NCI-H510A (cell line): ENCODE data around the gene PCSK5.
"Not testable (repeated sequence)": the region's sequence is repeated elsewhere in the genome, so short reads cannot be mapped to it uniquely, and the experiment has no call there.

Experiments
- DNase-seq: peaks from one replicate; lab custom pipeline; 2025; lab: John Stamatoyannopoulos, UW

PCSK5 gene

DNA sequence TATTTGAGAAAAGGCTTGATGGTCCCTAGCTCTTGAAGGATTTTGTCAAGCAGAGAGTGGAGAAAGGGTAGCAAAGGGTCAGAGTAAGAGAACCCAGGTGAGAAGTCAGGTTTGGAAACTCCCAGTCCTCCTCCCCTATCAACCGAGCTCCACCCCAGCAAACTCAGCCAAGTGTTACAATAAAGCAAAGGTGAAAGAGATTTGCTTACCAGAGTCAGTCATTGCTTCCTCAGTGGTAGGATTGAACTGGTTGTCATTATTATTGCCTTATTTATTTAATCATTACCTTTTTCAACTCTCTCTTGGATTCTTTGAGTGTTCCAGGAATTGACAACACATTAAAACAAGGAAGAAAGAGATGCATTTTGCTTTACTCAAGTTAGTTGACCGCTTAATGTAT lies 423.3 kb downstream of the PCSK5 start:
- no peak for DNase-seq

DNA sequence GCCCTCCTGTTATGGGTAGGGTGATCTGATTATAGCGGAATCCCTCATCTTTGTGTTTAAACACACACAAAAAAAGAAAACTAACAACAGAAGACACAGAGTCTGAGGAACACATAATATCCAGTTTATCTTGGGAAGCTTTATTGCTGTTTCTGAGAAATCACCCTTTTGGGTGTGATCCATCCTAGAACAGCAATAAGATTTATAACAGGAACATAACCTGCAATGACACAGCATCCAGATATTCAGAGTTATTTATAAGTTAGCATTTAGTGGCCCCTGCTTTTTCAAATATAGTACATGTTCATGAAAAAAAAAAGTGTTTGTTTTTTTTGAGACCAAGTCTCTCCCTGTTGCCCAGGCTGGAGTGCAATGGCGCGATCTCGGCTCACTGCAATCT lies 423.8 kb downstream of the PCSK5 start:
- no peak for DNase-seq

DNA sequence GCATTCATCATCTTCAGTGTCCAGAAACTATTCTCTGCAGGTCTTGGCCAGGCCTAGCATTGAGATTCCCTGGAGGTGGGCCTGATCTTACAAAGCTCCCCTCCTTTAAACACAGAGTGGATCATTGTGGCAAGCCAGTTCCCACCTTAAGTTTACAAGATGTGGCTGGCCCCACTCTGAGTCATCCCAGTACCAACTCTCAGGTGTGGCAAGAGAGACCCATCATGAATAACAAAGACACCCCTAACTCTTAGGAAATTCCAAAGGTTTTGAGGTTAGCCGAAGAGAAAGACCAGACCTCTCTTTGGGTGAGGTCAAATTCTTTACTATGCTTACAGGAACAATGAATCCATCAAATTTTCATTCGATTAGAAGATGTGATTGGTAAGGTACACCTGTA lies 425.6 kb downstream of the PCSK5 start:
- no peak for DNase-seq

- DNase-seq, result not testable (repeated sequence)
These were observed 429.0 kb downstream of the PCSK5 start for GRCh38 chr9:76319466-76319865.

DNA sequence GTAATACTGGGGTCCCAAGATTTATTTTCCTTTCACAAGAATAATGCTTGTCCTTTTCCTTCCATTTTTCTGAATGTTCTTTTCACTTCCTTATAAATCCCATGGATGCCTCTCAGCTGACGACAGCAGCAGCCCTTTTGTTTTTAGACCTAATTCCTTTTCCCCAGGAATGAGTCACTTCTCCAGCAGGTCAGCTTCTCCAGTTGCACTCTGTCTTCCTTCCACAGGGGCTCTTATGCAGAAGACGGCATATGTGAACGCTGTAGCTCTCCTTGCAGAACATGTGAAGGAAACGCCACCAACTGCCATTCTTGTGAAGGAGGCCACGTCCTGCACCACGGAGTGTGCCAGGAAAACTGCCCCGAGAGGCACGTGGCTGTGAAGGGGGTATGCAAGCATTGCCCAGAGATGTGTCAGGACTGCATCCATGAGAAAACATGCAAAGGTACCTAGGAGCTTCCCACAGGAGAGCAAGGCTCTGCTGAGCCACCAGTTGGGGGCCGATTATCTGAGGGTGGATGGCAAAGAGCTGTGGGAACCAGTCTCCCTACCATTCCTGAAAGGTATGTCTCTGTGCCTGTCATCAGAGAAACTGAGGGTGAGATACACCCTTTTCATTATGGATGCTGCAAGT lies 430.8 kb downstream of the PCSK5 start:
- no peak for DNase-seq

GRCh38 chr9:76322810-76323209 lies 432.3 kb downstream of the PCSK5 start:
- DNase-seq, result no peak

DNA sequence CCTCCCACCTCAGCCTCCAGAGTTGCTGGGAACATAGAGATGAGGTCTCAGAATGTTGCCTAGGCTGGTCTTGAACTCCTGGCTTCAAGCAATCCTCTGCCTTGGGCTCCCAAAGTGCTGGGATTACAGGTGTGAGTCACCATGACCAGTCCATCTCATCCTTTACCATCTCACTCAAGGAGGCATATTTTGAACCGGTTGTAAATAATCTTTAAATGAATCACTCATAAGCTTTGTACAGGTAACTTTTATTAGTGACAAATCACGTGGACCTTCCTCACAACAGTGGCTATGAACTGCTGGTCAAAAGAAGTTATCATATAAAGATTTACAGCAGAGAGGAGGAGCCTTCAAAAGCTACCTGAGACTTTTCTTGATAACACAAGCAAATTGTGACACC lies 433.0 kb downstream of the PCSK5 start:
- DNase-seq, result no peak

DNA sequence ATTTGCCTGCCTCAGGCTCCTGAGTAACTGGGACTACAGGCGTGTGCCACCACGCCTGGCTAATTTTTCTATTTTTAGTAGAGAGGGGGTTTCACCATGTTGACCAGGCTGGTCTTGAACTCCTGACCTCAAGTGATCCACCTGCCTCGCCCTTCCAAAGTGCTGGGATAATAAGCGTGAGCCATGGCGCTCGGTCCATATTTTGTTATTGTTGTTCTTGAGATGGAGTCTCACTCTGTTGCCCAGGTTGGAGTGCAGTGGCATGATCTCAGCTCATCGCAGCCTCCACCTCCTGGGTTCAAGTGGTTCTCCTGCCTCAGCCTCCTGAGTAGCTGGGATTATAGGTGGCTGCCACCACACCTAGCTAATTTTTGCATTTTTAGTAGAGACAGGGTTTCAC lies 433.6 kb downstream of the PCSK5 start:
- not testable (repeated sequence) for DNase-seq

GRCh38 chr9:76330034-76330433 lies 439.6 kb downstream of the PCSK5 start:
- DNase-seq, result no peak

DNA sequence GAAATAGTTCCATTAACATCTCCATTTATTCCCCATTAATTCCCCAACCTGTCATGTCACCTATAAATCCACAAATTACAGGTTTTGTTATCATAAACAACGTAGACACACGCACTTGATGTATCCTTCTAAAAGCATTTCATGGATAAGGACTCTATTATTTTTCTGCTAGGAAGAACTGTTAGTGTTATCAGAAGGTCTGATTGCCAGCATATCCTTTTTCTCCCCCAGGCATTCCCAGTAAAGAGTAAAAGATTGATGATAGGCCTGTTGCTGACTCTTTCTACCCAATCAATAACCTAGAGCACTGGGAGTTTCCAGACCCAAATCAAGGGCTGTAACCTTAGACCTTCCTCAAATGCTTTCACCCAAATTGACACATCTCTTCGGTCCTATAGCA lies 442.9 kb downstream of the PCSK5 start:
- no peak for DNase-seq

GRCh38 chr9:76333964-76334363 lies 443.5 kb downstream of the PCSK5 start:
- DNase-seq, result no peak

DNA sequence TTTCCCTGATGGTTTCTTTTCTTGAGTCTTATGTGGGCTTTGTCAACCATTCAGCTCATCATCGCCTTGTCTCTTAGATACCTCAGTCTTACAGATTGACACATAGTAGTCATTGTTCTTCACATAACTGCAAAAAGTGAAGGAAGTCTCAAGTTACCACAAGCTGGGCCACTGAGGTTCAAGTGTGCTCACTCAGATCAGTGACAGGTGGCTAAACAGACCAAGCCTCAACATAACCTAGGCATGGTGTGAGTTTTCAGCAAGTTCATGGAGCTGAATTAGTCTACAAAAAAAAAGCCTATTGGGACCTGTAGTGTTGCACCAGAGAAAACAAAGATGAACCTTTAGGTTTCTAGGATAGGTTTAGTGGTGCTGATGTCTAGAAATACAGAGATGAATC lies 445.6 kb downstream of the PCSK5 start:
- DNase-seq, result no peak

DNA sequence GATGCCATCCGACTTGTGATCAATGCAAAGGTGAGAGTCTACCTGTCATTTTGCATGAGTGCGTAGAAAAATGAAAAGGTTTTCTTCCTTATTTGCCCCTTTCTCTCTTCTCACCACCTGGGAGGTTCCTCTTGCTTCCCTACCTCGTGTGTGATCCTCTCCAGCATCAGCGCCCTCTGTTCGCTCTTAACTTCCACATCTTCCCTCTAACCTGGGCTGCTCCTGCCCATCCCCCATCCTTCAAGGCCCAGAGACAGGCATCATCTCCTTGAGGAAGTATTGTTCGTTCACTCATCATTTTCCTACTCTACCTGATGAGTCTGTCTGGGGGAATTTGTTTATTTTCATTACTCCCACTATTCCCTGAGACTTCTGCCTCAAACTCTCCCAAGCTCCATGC lies 447.9 kb downstream of the PCSK5 start:
- no peak for DNase-seq

DNA sequence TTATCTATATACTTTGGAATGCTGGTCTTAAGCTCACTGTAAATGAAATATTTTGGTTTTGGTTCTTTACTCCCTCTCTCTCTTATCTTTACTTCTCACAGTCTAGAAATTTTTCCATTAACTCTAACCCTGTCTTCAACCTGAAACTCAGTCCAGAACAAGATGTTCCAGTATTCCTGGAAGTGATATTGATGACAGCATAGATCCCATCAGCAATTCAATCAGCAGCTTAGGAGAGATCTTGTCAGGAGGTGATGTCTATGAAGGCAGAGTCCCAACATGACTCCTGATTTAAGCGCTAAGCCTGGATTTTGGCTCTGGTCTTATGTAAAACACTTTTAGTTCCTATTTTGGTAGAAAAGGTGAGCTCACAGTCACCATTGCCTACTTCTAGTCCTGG lies 451.1 kb downstream of the PCSK5 start:
- no peak for DNase-seq

DNA sequence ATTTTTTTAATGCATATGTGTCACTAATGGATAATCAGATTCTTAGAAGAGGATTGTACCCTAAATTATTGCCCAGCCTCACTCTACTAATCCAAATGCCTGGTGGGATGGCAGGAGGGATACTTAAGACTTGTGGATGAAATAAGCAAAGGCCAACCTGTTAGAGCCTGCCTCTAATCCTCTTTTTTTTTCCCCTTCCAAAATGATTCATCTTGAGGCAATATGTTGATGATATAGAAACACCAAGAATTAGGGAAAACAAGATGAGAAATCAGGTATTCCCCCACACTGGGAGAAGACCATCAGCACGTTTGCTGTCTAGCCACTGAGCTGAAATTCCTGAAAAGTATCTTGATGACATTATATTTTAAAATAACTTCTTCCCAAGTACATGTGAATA lies 451.7 kb downstream of the PCSK5 start:
- DNase-seq, result no peak

- DNase-seq, result no peak
These were observed 452.4 kb downstream of the PCSK5 start for GRCh38 chr9:76342858-76343257.

DNA sequence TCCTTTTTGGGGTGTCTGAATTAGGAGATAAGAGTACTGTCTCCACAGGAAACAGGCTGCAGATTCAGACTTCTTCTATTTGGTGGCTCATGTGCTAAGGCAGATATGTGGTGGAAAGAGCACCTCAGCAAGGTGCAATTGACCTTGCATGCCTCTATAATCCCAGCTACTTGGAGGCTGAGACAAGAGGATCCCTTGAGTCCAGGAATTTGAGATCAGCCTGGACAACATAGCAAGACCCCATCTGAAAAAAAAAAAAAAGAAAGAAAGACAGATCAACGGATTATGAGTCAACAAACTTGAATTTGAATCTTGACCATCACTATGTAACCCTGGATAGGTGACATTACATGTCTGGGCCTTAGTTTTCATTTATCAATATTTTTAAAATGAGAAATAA lies 459.4 kb downstream of the PCSK5 start:
- DNase-seq, result no peak

GRCh38 chr9:76351006-76351405 lies 460.5 kb downstream of the PCSK5 start:
- no peak for DNase-seq

DNA sequence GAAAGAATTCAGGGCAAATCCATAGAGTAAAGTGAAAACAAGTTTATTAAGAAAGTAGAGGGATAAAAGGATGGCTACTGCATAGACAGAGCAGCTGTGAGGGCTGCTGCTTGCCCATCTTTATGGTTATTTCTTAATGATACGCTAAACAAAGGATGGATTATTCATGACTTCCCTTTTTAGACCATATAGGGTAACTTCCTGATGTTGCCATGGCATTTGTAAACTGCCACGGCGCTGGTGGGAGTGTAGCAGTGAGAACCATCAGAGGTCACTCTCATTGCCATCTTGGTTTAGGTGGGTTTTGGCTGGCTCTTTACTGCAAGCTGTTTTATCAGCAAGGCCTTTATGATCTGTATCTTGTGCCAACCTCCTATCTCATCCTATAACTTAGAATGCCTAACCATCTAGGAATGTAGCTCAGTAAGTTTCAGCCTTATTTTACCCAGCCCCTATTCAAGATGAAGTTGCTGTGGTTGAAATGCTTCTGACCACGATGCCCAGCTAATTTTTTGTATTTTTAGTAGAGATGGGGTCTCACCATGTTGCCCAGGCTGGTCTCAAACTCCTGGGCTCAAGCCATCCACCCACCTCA lies 461.6 kb downstream of the PCSK5 start:
- no peak for DNase-seq

- DNase-seq, result no peak
These were observed 462.8 kb downstream of the PCSK5 start for GRCh38 chr9:76353280-76353679.

- no peak for DNase-seq
These were observed 463.7 kb downstream of the PCSK5 start for GRCh38 chr9:76354221-76354620.

DNA sequence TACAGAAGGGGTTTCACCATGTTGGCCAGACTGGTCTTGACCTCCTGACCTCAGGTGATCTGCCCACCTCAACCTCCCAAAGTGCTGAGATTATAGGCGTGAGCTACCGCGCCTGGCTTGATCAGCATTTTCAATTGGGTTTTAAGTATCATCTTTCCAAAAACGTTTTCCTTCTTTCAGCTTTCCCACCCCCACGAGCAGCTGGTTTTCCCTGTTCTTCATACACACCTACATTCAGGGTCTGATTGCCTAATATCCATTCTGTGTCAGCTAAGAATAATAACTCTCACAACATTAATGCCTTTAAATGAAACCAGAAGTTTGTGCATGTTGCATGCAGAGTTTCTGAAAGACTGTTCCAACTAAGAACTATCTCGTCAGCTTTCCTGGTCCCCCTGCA lies 465.4 kb downstream of the PCSK5 start:
- no peak for DNase-seq

DNA sequence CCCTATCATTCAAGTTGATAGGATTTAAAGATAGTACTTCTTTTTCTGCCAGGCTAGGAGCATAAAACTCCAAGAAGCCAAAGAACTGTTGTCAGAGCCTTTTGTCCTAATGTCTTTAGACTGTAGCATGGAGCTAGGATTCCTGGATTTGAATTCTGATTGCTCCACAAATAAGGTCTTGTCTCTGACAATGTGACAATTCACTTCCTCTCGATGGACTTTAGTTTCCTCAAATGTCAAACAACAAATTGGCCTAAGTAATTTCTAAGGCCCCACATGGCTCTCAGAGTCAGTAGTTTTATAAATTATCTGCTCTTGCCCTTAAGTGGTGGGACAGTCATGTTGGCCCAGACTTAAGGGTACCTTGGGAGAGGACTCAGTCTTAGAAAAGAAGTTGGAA lies 467.1 kb downstream of the PCSK5 start:
- DNase-seq, result no peak

DNA sequence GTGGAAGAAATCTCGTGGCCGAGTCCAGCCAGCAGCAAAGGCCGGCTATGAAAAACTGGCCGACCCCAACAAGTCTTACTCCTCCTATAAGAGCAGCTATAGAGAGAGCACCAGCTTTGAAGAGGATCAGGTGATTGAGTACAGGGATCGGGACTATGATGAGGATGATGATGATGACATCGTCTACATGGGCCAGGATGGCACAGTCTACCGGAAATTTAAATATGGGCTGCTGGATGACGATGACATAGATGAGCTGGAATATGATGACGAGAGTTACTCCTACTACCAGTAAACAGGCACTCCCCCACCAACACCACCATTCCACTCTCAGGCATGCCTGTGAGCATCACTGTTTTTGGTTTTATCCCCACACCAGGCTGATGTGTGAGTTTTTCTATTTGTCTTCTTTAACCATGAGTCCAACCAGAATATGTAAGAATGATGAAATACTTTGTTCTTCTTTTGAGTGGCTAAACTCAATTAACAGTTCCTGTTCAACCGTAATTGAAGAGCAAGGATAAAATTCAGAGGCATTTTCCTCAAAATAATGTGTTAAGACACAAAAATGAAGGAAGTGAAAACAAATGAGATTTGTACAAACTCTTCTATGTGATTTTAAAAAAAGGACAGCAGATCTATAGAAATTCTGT lies 468.3 kb downstream of the PCSK5 start:
- no peak for DNase-seq
